ENCODE results near the gene CELF6. TPM values are rescaled to one million over a fixed set of nuclear protein-coding genes. Genes with fewer than 3 reads are reported as not detected.

The CELF6 gene
- polyA plus RNA-seq, 3 donors, result 2.7 to 3.3 (median 3.0) TPM

Other genes with a start within 250 kb of the CELF6 start
- 10 to 100 TPM; 33.3 to 37.7 (median 36.2) TPM for gene MYO9A, start 202.0 kb downstream of the CELF6 start, polyA plus RNA-seq (ENCODE audit: insufficient read length in 3 of 3)
- gene SENP8, start 201.8 kb downstream of the CELF6 start, polyA plus RNA-seq (ENCODE audit: insufficient read length in 3 of 3), result 1 to 10 TPM; 7.6 to 8.0 (median 7.9) TPM
- gene GRAMD2A, start 122.4 kb downstream of the CELF6 start, polyA plus RNA-seq (ENCODE audit: insufficient read length in 3 of 3), result 1 to 10 TPM; 4.6 to 7.8 (median 6.4) TPM
- 100 to 1,000 TPM; 681 to 786 (median 709) TPM for gene PKM, start 89.0 kb downstream of the CELF6 start, polyA plus RNA-seq (ENCODE audit: insufficient read length in 3 of 3)
- gene PARP6, start 47.6 kb downstream of the CELF6 start, polyA plus RNA-seq (ENCODE audit: insufficient read length in 3 of 3), result 10 to 100 TPM; 82.1 to 91.9 (median 88.9) TPM
- 100 to 1,000 TPM in 2 of 3 donors, 10 to 100 TPM in 1; 97.9 to 121 (median 116) TPM for gene HEXA, start 55.9 kb upstream of the CELF6 start, polyA plus RNA-seq (ENCODE audit: insufficient read length in 3 of 3)
- gene TMEM202, start 78.1 kb upstream of the CELF6 start, polyA plus RNA-seq (ENCODE audit: insufficient read length in 3 of 3), result not detected
- gene ARIH1, start 154.2 kb upstream of the CELF6 start, polyA plus RNA-seq (ENCODE audit: insufficient read length in 3 of 3), result 100 to 1,000 TPM; 196 to 209 (median 197) TPM

Measured in right renal cortex interstitium (tissue), 3 donors.